OCI-LY1 (cell line): ENCODE results near the gene C17orf58.

Experiments used
- CTCF ChIP-seq: fragments of 200-600 bp; sonication (generic), shearing (Covaris generic); IDR thresholded peaks from 2 replicates; pipeline ENCODE4 v1.5.1; 2017; ENCODE audit warnings: mild to moderate bottlenecking, antibody characterized with exemption, low read length, moderate library complexity, mixed read lengths
- EZH2 ChIP-seq: fragments of 200-600 bp; sonication (generic), shearing (Covaris generic); IDR thresholded peaks from 2 replicates; pipeline ENCODE4 v1.8.0; 2017; ENCODE audit warnings: borderline replicate concordance, mixed run types, mild to moderate bottlenecking, antibody characterized with exemption, low read length, moderate library complexity, mixed read lengths

- TF ChIP-seq CTCF (no peak), EZH2 (no peak)
Observed at GRCh38 chr17:67993998-67994361, 2.3 kb downstream of the C17orf58 start.
